ENCODE data around the gene CPD. TPM values are rescaled to one million over a fixed set of nuclear protein-coding genes. Genes with fewer than 3 reads are reported as not detected.
A peak's percentile ranks its signal among the peaks of the same experiment; 100 is the strongest.
"Not testable (repeated sequence)": the region's sequence is repeated elsewhere in the genome, so short reads cannot be mapped to it uniquely, and the experiment has no call there.

CPD gene
- total RNA-seq, 1 donor from 2014 or later: 332 TPM

DNA sequence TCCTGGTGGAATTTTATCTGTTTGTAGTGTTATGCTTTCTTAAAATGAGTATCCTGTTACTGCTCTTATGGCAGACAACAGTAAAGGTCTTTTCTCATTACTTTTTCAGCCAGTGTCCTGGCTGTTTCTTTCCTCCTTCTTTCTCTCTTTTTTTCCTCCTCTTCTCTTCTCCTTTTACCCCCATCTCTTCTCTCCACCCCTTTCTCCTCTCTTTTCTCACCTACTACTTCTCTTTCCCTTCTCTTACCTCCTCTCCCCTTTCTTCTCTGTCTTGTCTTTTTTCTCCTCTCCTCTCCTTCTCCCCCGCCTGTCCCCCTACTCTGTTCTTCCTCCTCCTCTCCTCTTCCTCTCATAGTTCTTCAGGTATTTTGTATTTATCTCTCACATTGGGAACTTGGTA, 48.9 kb downstream of the CPD start:
- no peak for DNase-seq (ENCODE audit: low read depth)

DNA sequence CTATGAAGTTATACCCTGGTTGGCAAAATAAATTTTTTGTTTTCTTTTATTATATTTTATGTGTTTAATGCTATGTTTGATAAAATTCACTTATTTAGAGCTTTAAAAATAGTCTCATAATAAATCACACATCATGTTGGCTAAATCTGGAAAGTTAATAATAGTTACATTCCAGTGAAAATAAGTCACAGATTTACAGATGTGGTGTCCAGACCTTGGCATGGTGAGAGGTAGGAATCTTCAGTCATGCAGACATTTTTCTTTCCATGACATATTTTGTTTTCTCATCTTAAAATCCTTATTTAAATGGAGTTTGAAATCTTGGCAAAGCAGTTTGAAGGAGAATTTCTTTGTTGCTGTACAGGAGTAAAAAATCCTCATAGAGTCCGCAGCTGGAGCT, 50.4 kb downstream of the CPD start:
- no peak for DNase-seq (ENCODE audit: low read depth)

DNA sequence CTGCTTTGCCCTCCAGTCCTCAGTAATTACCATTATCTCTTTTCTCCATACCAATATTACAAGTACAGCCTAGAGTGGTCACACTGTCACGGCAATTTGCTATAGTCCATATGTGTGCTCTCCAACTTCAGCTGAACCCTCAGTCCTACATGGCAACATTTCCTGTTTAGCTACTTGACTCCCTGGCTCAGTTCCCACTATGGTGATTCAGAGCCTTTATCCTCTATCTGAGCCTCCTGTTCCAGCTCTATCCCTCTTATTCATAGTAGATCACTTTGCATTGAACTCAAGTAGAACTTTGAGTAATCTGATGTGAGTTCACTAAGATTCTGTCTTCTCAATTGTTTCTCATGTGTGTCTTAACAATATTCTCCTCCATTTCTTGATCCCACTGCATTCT, 54.8 kb downstream of the CPD start:
- DNase-seq (ENCODE audit: low read depth): peak; percentile 83

DNA sequence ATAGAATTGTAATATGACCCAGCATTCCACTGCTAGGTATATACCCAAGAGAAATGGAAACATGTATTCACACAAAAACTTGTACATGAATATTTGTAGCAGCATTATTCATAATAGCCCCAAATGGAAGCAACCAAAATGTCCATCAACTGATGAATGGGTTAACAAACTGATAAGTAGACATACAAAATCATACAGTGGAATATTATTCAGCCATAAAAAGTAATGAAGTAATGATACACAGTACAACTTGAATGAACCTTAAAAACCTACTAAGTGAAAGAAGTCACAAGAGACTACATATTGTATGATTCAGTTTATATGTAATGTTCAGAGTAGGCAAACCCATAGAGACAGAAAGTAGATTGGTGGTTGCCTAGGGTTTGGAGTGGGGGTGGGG, 58.0 kb downstream of the CPD start:
- DNase-seq (ENCODE audit: low read depth): no peak

DNA sequence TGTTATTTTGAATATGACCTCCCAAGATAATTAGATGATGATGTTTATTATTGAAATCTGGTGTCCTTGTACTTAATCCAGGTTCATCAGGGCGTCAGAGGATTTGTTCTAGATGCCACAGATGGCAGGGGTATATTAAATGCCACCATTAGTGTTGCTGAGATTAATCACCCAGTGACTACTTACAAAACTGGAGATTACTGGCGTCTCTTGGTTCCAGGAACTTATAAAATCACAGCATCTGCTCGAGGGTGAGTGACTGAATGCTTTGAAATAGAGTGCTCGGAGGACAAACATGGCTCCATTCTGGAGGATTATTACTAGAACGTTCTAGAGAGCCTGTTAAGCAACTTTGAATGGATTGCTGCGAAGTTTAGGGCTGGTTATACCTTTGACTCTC, 65.0 kb downstream of the CPD start:
- DNase-seq (ENCODE audit: low read depth): no peak

DNA sequence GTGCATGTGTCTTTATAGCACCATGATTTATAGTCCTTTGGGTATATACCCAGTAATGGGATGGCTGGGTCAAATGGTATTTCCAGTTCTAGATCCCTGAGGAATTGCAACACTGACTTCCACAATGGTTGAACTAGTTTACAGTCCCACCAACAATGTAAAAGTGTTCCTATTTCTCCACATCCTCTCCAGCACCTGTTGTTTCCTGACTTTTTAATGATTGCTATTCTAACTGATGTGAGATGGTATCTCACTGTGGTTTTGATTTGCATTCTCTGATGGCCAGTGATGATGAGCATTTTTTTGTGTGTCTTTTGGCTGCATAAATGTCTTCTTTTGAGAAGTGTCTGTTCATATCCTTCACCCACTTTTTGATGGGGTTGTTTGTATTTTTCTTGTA, 67.9 kb downstream of the CPD start:
- DNase-seq (ENCODE audit: low read depth): not testable (repeated sequence)

DNA sequence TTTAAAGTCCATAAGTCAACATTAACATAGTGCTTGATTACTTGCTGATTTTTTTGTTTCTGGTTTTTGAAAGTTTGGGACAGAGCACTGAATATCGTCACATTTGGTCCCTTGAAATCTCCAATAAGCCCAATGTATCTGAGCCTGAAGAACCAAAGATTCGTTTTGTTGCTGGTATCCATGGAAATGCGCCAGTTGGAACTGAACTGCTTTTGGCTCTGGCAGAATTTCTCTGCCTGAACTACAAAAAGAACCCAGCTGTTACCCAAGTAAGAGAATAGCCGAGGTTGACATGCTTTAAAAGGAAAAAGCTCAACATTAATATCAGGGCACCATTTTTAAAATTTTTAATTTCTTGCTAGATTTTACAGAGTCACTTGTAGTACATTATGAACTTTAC, 70.8 kb downstream of the CPD start:
- DNase-seq (ENCODE audit: low read depth): no peak

DNA sequence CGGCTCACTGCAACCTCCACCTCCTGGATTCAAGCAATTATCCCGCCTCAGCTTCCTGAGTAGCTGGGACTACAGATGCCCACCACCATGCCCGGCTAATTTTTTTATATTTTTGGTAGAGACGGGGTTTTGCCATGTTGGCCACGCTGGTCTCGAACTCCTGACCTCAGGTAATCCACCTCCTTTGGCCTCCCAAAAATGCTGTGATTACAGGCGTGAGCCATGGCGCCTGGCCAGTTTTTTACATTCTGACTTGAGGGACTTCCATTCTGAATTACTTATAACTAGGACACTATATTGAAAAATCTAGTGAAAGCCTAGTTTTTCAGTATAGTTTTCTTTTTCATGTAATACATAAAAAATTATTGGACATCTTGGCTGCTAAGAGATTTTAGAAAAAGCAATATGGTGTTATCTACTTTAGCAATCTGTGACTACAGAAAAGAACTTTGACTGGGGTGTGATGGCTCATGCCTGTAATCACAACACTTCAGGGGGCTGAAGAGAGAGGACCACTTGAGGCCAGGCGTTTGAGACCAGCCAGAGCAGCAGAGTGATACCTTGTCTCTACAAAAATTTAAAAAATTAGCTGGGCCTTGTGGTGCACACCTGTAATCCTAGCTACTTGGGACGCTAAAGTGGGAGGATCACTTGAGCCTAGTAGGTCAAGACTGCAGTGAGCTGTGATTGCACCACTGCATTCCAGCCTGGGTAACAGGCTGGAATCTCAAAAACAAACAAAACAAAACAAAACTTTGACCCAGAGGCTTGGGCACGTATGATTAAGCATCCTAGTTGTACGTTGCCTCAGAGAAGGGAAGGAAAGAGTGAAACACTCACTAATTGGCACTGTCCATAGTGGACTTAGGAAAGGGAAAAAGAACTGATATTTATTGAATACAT, 71.6 kb downstream of the CPD start:
- peak; percentile 67 for DNase-seq (ENCODE audit: low read depth)

DNA sequence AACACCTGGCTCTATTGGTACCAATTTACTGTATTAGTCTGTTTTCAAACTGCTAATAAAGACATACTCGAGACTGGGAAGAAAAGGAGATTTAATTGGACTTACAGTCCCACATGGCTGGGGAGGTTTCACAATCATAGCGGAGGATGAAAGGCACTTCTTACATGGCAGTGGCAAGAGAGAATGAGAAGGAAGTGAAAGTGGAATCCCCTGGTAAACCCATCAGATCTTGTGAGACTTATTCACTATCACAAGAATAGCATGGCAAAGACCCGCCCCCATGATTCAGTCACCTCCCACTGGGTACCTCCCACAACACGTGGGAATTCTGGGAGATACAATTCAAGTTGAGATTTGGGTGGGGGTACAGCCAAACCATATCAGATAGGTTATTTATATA, 75.9 kb downstream of the CPD start:
- peak; percentile 35 for DNase-seq (ENCODE audit: low read depth)

DNA sequence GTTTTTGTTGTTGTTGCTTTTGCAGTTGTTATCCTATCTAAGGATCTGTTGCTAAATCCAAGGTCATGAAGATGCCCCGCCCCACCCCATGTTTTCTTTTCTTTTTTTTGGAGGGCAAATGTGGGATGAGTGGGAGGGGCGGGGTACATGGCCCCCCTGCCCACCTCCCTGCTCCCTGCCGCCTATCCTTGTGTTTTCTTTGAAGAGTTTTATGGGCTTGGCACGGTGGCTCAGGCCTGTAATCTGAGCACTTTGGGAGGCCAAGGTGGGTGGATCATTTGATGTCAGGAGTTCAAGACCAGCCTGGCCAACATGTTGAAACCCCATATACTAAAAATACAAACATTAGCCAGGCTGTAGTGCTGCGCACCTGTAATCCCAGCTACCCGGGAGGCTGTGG, 79.6 kb downstream of the CPD start:
- DNase-seq (ENCODE audit: low read depth): no peak

DNA sequence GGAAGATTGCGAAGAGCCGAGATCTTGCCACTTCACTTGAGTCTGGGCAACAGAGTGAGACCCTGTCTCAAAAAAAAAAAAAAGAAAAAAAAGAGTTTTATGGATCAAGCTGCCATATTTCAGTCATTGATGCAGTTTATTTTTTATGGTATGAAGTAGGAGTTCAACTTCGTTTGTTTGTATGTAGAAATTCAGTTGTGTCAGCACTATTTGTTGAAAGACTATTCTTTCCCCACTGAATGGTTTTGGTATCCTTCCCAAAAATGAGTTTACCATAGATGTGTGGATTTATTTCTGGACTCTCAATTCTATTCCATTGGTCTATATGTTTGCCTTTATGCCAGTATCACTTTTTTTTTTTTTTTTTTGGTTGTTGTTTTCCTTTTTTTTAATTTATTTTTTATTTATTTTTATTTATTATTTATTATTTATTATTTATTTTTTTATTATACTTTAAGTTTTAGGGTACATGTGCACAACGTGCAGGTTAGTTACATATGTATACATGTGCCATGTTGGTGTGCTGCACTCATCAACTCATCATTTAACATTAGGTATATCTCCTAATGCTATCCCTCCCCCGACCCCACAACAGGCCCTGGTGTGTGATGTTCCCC, 80.2 kb downstream of the CPD start:
- DNase-seq (ENCODE audit: low read depth): not testable (repeated sequence)

DNA sequence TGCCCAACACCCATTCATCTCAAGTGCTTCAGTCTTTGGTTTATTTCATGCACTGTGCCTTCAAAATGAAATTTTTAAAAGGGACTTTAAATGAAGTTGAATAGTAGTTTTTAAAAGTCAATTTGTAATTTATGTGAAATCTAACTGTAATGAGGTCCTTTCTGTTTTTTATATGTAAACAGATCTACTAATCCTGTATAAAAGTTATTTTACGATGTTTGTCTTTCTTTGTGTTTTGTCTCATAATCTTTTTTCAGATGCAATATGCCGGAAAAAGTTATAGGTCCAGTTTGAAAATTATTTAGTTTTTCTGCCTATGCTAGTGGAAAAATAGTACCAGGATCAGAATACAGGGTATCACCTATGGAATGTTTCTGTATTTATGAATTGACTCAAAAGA, 89.7 kb downstream of the CPD start:
- DNase-seq (ENCODE audit: low read depth): no peak

DNA sequence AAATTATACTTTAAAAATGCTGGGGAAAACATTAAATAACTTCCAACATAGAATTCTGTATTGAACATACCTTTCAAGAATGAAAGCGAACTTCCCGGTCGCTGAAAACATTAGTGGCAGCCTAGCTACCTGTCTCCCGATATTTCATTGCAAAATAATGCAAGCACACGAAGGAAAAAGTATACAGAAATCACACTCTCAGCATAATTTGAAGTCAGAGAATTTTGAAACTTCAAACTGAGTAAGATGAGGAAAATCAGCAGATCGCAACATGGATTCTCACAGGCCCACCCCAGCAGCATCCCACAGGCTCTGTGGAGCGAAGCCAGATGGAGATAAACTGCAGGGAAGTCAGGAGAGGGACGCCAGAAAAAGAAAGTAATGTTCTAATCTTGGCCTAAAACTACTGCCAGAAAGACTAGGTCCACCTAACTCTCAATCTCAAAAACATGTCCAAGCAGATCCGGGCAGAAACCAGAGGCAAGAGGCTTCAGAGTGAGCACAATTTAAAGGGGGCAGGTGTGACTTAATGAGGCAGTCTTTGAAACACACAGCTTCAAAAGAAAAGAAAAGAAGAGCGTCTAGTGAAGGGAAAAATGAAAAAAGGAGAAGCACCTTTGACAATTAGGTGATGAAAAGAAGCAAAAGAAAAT, 93.6 kb downstream of the CPD start:
- DNase-seq (ENCODE audit: low read depth): no peak

DNA sequence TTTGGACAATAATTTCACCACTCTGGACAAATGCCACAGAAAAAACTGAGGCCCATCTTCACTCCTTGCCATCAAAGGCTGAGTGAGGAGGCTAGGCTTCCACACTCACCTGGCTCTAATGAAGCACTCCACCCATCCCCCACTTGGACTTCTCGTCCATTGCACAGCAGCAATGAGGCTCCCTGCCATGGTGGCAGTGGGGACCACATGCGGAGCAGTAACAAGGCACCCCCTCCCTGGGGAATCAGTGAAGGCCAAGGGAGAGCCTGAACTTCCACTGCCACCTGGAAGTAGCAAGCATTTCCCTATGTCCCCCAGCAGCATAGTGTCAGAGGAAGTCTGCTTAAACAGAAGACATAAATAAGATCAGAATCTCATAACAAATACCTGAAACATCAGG, 96.5 kb downstream of the CPD start:
- no peak for DNase-seq (ENCODE audit: low read depth)

DNA sequence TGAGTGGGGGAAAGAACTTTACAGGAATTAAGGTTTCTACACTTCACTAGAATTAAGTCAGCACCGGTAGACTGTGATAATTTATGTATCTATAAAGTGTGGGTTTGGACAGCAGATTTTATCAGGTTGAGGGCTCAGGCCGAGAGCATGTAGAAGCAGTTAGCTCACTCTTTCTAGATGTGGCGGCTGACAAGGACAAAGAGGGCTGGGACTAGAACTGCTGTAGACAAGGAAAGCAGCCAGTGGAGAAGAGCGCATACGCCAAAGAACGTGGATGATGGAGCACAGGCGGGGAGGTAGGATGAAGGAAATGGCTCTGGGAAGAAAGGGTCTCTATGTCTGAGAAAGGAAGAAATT, 98.0 kb downstream of the CPD start:
- no peak for DNase-seq (ENCODE audit: low read depth)

DNA sequence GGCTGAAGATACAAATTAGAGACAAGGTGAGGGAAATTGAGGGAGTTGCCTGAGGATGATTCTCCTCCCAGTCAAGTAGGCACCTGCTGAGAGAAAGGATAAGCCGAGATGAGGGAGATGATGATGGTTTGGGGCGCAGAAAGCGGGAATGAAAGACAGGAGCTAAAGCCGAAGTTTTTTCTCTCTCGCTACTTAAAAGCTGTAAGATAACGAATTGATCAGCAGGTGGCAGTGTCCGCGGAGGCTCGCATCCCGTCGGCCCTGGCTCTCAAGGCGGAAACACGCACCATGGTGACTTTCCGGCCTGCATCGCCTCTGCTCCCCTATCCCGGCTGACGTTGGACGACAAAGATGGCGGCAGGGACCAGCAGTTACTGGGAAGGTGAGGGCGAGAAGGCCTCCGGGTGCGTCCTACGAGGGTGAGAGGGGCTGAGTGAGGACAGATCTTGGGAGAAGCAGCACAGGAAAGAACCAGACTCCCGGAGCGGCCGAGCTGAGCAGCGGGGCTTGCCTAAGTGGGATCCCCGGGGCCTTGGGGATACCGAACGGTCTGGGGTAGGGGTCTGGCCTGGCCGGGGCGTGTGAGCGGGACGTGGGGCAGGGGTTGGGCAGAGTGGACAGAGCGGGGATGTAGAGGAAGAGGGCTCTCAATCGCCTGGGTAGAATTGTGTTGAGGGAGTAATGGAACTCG, 98.5 kb downstream of the CPD start, which contains the start of gene GOSR1:
TSS of gene GOSR1 (plus strand) at position 326 of the 691 bp plus-strand sequence. CDS start at position 352, 26 bp downstream.
- DNase-seq (ENCODE audit: low read depth): peak; percentile 90

DNA sequence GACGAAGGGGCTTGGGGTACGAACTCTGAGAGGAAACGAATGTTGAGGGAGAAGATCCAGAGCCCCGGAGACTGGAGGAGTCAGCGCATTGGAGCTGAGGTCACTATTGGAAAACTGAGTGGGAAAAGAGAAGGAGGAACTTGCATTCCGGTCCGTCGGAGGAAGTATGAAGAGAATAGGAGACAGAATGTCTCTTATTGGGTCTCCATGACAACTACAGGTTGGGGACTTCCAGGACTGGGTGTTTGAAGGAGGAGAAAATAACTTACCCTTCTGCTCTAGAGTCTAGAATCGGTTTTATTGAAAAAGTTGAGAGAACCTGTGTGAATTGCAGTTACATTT, 99.0 kb downstream of the CPD start:
- DNase-seq (ENCODE audit: low read depth): peak; percentile 42

DNA sequence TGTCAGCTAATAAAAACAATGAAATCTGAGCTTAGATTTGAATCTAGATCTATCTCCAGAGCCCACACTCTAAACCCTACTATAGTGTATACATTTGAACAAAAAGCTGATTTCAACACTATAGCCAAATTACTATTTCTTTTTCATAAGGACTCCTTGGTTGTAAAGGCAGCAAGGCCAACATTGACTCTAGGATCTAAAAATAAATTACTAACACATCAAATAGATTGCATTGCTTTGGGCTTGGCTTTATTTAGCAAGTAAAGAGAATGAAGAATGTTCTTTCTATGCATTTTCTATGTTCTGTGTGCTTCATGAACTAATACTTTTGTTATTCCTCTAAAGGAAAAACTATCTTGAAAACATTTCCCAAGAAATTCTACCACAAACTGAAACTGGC, 103.8 kb downstream of the CPD start:
- DNase-seq (ENCODE audit: low read depth): no peak

DNA sequence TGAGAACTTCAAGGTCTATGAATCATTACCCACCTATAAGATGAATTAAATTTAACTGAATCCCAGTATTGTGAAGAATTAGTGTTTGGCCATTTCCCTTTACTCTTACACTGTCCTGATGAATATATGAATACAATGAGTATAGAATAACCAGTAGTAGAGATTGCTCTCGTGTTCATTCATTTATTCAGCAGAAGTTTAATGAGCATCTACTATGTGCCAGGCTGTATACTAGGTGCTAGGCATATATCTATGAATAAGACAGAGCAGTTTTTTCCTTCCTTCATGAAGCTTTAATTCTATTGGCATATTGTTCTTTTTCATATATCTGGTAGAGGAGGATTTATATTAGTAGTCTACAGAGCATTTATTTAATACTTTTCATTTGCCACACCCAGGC, 104.4 kb downstream of the CPD start:
- no peak for DNase-seq (ENCODE audit: low read depth)

DNA sequence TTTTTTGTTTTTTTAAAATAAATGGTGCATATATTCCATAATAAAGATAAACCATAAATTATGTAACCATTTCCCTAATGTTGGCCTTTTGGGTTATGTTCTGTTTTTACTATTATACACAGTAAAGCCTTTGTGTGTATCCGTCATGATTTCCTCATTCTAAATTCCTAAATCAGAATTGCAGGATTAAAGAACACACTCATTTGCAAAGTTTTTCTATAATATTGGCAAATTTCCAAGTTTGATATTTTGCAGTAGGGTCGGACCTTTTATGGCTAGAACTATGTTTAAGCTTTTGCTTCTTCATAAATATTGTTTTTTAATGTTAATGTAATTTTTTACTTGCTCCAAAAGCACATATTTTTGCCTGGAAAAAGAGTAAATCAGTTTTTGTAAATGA, 115.1 kb downstream of the CPD start:
- no peak for DNase-seq (ENCODE audit: low read depth)

DNA sequence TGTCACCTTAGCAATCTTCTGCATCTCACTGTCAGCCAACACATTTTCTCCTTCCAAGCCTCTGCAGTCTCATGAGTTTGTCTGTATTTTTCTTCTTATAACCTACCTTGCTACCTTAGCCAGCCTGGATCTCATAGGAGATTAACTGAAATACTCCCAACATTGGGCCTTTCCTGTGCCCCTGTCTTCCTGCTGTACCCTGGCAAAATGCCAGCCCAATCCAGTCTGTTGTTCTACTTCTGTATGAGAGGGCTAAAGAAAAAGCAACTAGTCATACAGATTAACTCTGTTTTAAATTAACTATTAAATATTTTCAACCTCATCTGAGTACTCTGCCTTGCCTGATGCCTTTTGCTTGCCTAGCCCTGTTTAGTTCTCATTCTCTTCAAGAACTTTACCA, 116.9 kb downstream of the CPD start:
- no peak for DNase-seq (ENCODE audit: low read depth)

DNA sequence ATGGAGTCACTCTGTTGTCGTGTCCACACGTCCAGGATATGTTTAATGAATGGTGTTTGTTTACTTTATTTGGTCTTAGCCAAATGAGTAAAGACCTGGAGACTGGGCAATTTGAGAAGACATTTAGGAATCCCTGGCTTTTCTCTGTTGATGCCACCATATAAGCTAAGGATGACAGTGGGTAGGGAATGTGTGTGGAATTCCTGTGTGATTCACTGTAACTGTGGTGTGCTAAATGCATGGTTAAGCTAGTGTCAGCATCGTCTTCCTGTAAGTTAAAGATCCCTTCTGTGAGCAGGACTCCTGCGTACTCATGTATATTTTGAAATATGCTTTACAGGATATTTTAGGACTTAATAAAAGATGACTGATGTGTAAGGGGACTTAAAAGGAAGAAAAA, 124.8 kb downstream of the CPD start:
- DNase-seq (ENCODE audit: low read depth): no peak

Measured in renal cortical epithelial cell (primary cell).